A673 (cell line): Measurements from ENCODE around the gene TMEM203. TPM values are rescaled to one million over a fixed set of nuclear protein-coding genes. Genes with fewer than 3 reads are reported as not detected.
A peak's percentile ranks its signal among the peaks of the same experiment; 100 is the strongest.

ENCODE experiments used
- BruUV-seq: library from RNA; stranded (reverse); fragments of 400-500 nt; replicated peaks from 2 replicates; lab custom pipeline; 2021; lab: Mats Ljungman, UMichigan
- CTCF ChIA-PET: fragments of 300-600 bp; sonication (Branson Sonifier 250); formaldehyde crosslinking; loops from one replicate; lab custom pipeline; 2022; ENCODE audit warnings: antibody characterized with exemption; lab: Charles Lee
- POLR2A ChIA-PET: fragments of 300-600 bp; sonication (Branson Sonifier 250); formaldehyde crosslinking; loops from one replicate; lab custom pipeline; 2022; ENCODE audit warnings: antibody characterized with exemption; ENCODE audit not compliant: low non-redundant PET; lab: Charles Lee
- DNase-seq: peaks from one replicate; pipeline ENCODE4 v3.0.0-alpha.2; 2015; ENCODE audit warnings: low spot score
- H3K27ac ChIP-seq: fragments of 200-600 bp; sonication (generic); 2 replicates; pipeline ENCODE4 v1.5.1; 2016; ENCODE audit warnings: mixed run types, low read depth, mild to moderate bottlenecking, mixed read lengths, antibody characterized with exemption, low read length; ENCODE audit not compliant: poor library complexity, severe bottlenecking
- H3K27me3 ChIP-seq: fragments of 200-600 bp; sonication (generic); replicated peaks from 2 replicates; pipeline ENCODE4 v1.6.1; 2017; ENCODE audit warnings: mixed run types, low read depth, mild to moderate bottlenecking, mixed read lengths, antibody characterized with exemption, low read length; ENCODE audit not compliant: insufficient read depth, poor library complexity
- H3K36me3 ChIP-seq: fragments of 200-600 bp; sonication (generic); 2 replicates; pipeline ENCODE4 v1.6.1; 2016; ENCODE audit warnings: mixed run types, mild to moderate bottlenecking, mixed read lengths, antibody characterized with exemption, low read length; ENCODE audit not compliant: insufficient read depth, poor library complexity, severe bottlenecking
- H3K4me1 ChIP-seq: fragments of 200-600 bp; sonication (generic); 2 replicates; pipeline ENCODE4 v1.6.1; 2017; ENCODE audit warnings: mixed run types, mild to moderate bottlenecking, mixed read lengths, antibody characterized with exemption, low read length; ENCODE audit not compliant: insufficient read depth, poor library complexity, severe bottlenecking
- H3K4me3 ChIP-seq: fragments of 200-600 bp; sonication (generic); 2 replicates; pipeline ENCODE4 v1.5.1; 2016; ENCODE audit warnings: low read depth, mixed run types, mild to moderate bottlenecking, mixed read lengths, low read length; ENCODE audit not compliant: poor library complexity, severe bottlenecking
- H3K9me3 ChIP-seq: fragments of 200-600 bp; sonication (generic); 2 replicates; pipeline ENCODE4 v1.6.1; 2016; ENCODE audit warnings: mixed run types, low read depth, mild to moderate bottlenecking, mixed read lengths, antibody characterized with exemption, low read length; ENCODE audit not compliant: poor library complexity, severe bottlenecking
- CTCF ChIP-seq: fragments of 300-800, 200-600 bp; sonication (generic); conservative IDR thresholded peaks from 2 replicates; pipeline ENCODE4 v1.5.1; 2017; ENCODE audit warnings: low read depth, mild to moderate bottlenecking, antibody characterized with exemption, low read length, moderate library complexity, mixed read lengths
- EZH2 ChIP-seq: fragments of 200-600 bp; sonication (generic); IDR thresholded peaks from 2 replicates; pipeline ENCODE4 v1.6.1; 2017; ENCODE audit warnings: borderline replicate concordance, low read depth, mild to moderate bottlenecking, mixed read lengths, antibody characterized with exemption, low read length; ENCODE audit not compliant: poor library complexity, severe bottlenecking
- intact Hi-C: fragments of 100-400 bp; cut with micrococcal nuclease; formaldehyde crosslinking; loops from one replicate; pipeline ENCODE4 v1.10.0; 2022; ENCODE audit not compliant: unreplicated experiment
- total RNA-seq: library from RNA; stranded (reverse); gene quantifications from 2 replicates; pipeline ENCODE4 v1.2.3, GENCODE V29; 2021

Gene TMEM203
- total RNA-seq, 1 experiment from 2014 or later: 37.5 TPM

GRCh38 chr9:137212520-137212919 lies 7.1 kb upstream of the TMEM203 start:
- H3K27me3 ChIP-seq: no peaks in the 10 kb centered on the region
- CTCF ChIA-PET: interaction anchor here (0.8 kb wide), 1 partner anchor 12 kb away, joined by 4 read pairs; no protein-coding TSS in a partner anchor
- no peak for DNase-seq
- peaks cover 5% of the 10 kb centered on the region for H3K36me3 ChIP-seq
- H3K9me3 ChIP-seq: no peaks in the 10 kb centered on the region
- no TSS peak for BruUV-seq
- no peaks in the 10 kb centered on the region for H3K4me1 ChIP-seq
- no peak overlapping the region for H3K4me3 ChIP-seq
- POLR2A ChIA-PET: interaction anchor here (0.6 kb wide), 1 partner anchor 10 kb away, joined by 8 read pairs; no protein-coding TSS in a partner anchor
- intact Hi-C loops: no loop called here
- H3K27ac ChIP-seq: no peak overlapping the region
- TF ChIP-seq EZH2: no peak

- no peak for DNase-seq
- no TSS peak for BruUV-seq
- Histone ChIP-seq H3K9me3 (no peaks in the 10 kb centered on the region), H3K4me1 (peaks cover 5% of the 10 kb centered on the region), H3K27me3 (no peaks in the 10 kb centered on the region), H3K27ac (peak overlapping the region; percentile 10), H3K4me3 (no peak overlapping the region), H3K36me3 (peaks cover 5% of the 10 kb centered on the region)
- intact Hi-C loops: no loop called here
- CTCF ChIA-PET: no interaction called here
- TF ChIP-seq EZH2: no peak
- no peak for TF ChIP-seq CTCF
- POLR2A ChIA-PET: no interaction called here
Observed at GRCh38 chr9:137211532-137211931, 6.1 kb upstream of the TMEM203 start.

GRCh38 chr9:137206602-137207001 lies 1.2 kb upstream of the TMEM203 start:
- peaks cover 6% of the 10 kb centered on the region for H3K36me3 ChIP-seq
- peaks cover 25% of the 10 kb centered on the region for H3K4me1 ChIP-seq
- CTCF ChIA-PET: no interaction called here
- intact Hi-C loops: no loop called here
- no peak overlapping the region for H3K27ac ChIP-seq
- no TSS peak for BruUV-seq
- POLR2A ChIA-PET: no interaction called here
- no peaks in the 10 kb centered on the region for H3K27me3 ChIP-seq
- no peaks in the 10 kb centered on the region for H3K9me3 ChIP-seq
- DNase-seq: no peak
- H3K4me3 ChIP-seq: peak overlapping the region; percentile 97
- no peak for TF ChIP-seq EZH2
- TF ChIP-seq CTCF: no peak

- intact Hi-C loops: no loop called here
Observed at GRCh38 chr9:137204731-137205125, 720 bp downstream of the TMEM203 start.

More at GRCh38 chr9:137204731-137205125, 720 bp downstream of the TMEM203 start:
- Histone ChIP-seq H3K4me1 (peaks cover 32% of the 10 kb centered on the region), H3K4me3 (peak overlapping the region; percentile 97), H3K27ac (peak overlapping the region; percentile 88), H3K36me3 (peaks cover 6% of the 10 kb centered on the region), H3K9me3 (no peaks in the 10 kb centered on the region), H3K27me3 (no peaks in the 10 kb centered on the region)
- ChIA-PET POLR2A (interaction anchor here (0.7 kb wide), 1 partner anchor 32 kb away, joined by 7 read pairs; no protein-coding TSS in a partner anchor), CTCF (interaction anchor here (1.2 kb wide), 1 partner anchor 32 kb away, joined by 3 read pairs; no protein-coding TSS in a partner anchor)
- TF ChIP-seq CTCF (no peak), EZH2 (no peak)
- BruUV-seq: no TSS peak
- DNase-seq: no peak
